CD4-positive, alpha-beta T cell treated with Interleukin-4 for 1 hour (primary cell): ENCODE measurements around the gene PLEKHJ1.

ENCODE experiments used
- DNase-seq, 2 donors: peaks; one replicate each; pipeline ENCODE4 v3.0.0-alpha.2; 2020 to 2022

Gene PLEKHJ1

DNA sequence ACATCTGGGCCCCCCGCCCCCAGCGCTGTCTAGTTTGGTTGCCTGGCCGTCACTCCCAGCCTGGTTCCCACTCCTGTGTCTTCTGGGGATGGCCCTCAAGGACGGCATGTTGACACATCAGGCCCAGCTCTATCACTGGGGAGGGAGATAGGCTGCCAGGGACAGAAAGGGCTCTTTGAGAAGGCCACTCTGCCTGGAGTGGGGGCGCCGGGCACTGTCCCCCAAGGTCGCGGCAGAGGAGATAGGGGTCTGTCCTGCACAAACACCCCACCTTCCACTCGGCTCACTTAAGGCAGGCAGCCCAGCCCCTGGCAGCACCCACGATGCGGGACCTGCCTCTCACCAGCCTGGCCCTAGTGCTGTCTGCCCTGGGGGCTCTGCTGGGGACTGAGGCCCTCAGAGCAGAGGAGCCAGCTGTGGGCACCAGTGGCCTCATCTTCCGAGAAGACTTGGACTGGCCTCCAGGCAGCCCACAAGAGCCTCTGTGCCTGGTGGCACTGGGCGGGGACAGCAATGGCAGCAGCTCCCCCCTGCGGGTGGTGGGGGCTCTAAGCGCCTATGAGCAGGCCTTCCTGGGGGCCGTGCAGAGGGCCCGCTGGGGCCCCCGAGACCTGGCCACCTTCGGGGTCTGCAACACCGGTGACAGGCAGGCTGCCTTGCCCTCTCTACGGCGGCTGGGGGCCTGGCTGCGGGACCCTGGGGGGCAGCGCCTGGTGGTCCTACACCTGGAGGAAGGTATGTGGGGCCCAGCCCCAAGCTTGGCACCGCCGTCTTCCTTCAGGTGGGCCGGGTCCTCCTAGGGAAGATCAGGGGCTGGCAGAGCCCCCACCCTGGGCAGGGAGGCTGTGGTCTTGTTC, 13.1 kb upstream of the PLEKHJ1 start, which contains the start of gene AMH:
AMH (plus strand) TSS at position 314 of the 857 bp plus-strand sequence; CDS start at position 324, 10 bp downstream.
- no peak for DNase-seq

DNA sequence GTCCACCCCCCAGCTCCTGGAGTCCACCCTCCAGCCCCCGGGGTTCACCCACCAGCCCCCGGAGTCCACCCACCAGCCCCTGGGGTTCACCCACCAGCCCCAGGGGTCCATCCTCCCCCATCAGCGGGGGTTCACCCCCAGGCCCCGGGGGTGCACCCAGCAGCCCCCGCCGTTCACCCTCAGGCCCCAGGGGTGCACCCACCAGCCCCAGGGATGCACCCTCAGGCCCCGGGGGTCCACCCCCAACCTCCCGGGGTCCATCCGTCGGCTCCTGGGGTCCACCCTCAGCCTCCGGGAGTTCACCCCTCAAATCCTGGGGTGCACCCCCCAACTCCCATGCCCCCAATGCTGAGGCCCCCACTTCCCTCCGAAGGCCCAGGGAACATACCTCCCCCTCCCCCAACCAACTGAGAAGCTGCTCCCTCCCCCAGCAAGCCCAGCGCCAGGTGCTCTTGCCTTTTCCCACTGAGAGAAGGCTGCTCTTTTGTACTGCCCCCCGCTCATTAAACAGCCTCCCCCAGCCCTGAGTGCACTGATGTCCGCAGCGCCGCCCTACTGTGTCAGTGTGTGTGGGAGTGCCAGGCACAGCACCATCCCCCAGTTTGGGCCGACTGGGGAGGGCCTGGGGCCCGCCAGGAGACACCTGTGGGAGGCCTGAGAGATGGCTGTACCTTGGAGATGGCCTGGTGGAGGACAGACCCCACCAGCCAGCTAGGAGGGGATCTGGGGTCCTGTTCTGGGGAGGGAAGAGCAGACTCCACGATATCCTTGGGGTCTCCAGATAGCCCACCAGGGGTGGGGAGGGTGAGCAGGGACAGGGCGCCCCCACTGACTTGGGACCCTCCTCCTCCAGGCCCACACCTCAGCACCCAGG, 12.2 kb upstream of the PLEKHJ1 start:
- no peak for DNase-seq

DNA sequence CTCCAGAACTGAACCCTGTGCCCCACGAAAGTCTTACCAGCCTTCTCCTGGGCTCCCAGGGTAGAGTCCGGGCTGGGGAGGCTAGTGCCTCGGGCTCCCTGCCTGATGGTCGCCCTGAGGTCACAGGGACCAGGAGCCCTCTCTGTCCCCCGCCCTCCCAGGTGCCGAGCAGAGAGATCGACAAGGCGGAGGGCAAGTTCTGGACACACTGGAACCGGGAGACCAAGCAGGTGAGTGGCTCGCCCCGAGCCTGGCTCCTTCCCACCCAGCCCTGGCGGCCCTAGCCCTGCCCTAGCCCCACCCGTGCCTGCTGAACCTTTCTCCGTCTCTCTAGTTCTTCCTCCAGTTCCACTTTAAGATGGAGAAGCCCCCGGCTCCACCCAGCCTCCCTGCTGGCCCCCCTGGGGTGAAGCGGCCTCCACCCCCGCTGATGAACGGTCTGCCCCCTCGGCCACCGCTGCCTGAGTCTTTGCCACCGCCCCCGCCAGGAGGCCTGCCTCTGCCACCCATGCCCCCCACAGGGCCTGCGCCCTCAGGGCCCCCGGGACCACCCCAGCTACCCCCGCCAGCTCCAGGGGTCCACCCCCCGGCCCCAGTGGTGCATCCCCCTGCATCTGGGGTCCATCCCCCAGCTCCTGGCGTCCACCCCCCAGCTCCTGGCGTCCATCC, 11.4 kb upstream of the PLEKHJ1 start:
- no peak for DNase-seq

DNA sequence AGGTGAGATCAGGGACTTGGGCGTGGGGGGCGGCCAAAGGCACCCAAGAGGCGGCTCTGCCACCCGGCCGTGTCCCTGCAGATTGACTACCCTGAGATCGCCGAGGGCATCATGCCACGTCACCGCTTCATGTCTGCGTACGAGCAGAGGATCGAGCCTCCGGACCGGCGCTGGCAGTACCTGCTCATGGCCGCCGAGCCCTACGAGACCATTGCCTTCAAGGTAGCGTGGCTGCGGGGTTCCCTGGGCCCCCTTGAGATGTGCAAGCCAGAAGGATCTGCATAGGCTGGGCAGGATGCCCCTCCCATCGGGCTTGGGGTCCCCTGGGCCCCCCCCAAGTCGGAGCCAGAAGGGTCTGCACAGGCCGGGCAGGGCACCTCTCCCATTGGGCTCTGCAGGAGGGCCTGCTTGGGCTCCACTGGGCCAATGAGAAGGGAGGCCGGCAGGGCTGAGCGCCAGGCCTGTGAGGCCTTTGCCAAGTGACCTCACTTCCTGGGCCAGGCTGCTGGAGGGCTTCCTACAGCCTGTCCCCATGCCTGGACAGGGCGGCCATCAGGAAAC, 10.8 kb upstream of the PLEKHJ1 start:
- DNase-seq: no peak

DNA sequence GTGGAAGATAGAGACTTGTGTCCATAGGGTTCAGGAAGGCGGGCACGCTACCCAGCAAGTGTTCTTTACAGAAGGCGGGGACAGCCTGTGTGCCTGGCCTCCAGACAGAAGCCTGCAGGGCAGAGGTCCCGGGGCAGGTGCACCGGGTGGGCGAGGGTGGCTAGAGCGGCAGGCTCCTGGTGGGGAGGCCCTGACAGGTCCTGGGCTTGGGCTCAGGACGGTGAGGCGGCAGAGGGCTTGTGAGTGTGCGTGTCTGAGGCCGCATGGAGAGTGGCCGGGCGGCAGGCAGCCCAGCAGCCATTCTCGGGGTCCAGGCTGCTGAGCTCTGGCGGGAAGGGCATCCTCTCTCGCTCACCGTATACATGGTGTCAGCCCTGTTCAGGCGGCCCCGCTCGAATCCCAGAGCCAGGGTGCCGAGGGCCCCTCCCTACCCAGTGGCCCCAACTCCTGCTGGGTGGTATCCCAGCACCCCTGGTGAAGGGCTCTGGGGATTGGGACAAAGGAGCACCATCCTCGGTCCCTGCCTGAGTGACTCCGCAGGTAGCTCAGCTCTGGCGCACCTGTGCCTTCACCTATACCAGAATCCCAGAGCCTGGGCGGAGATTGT, 10.0 kb upstream of the PLEKHJ1 start:
- no peak for DNase-seq

DNA sequence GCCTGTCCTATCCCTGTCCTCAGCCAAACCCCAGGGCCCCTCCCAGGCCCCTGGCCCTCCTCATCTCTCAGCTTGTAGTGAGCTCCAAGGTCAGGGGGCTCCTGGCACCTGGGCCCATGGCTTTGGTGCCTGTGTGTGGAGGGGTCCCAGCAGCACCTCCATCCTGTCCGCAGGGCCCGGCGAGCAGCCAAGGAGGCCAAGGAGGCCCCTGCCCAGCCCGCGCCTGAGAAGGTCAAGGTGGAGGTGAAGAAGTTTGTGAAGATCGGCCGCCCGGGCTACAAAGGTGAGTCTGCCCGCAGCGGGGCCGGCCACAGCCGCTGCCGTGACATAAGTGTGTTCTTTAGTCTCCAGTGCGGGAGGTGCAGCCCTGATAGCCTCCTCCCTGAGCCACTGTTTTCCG, 9.1 kb upstream of the PLEKHJ1 start:
- DNase-seq: no peak

DNA sequence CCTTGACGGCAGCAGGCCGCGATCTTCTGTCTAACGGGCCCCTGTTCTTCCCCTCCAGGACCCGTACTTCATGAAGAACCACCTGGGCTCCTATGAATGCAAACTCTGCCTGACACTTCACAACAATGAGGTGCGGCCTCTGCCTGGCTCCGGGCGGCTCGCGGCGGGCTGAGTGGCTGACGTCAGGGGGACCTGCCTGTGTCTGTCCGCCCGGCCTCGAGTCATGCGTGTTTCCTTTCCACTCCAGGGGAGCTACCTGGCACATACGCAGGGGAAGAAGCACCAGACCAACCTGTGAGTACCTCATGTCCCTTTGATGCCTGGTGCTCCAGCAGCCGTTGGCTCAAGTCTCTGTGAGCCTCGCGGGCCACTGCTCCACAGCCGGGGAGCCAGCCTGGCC, 8.4 kb upstream of the PLEKHJ1 start:
- DNase-seq: no peak

DNA sequence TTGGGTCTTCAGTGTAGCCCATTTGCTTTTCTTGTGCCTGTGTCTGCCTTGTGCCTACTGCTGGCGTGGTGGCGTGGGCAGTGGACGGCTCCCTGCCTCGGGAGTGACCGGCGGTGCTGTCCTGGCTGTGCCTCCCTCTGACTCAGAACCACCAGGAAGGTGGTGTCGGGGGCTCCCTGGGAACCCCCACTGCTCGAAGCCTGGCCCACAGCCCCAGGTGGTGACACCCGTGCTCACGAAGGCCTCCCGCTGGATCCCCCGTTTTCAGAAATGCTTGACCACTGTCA, 7.9 kb upstream of the PLEKHJ1 start:
- DNase-seq: no peak

DNA sequence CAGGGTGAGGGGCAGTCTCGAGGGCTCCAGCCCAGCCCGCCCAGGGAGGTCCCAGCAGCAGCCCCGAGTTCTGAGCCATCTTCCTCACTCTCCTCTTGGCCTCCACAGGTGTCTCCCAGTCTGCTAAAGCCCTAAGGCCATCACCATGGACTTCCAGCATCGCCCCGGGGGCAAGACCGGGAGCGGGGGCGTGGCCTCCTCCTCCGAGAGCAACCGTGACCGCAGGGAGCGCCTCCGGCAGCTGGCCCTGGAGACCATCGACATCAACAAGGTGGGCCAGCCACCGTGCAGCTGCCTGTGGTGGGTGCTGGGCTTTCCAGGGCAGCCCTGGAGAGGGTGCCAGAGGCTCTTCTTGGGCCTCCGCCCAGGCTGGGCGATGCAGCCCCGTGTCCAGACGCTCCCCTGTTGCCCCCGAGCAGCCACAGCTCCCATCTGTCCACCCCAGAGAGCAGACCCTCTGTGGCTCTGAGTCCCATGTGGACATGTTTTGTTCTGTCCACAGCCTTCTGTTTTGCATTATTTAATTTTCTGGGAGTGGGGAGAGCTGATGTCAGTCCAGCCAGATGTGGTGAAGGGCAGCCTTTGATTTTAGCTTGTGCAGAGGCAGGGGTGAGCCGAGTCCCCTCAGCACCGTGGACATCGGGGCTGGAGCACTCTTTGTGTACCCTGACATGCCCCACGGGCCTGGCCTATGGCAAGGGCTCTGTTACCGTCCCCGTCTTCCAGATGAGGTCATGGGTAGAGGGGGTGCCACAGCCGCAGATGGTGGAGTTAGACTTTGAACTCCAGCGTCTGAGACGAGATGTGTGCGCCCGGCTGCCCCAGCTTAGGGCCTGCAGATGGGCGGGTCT, 7.4 kb upstream of the PLEKHJ1 start:
- no peak for DNase-seq

DNA sequence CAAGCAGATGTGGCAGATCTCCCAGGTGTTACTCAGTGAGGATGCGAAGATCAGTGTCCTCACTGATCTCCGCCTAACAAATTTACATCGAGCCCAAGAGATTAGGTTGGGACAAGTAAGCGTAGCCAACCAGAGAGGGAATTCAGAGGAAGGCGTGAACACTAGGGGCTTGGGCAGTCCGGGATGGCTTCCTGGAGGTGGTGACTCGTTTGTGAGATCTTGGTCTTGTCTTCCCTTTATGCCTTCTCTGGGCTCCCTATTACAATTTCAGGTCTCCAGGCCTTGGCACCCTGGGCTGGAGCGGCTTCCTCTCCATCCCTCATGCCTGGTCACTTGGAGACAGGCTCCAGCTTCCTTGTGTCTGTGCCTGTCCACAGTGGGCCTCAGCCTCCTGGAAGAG, 6.7 kb upstream of the PLEKHJ1 start:
- DNase-seq: no peak

DNA sequence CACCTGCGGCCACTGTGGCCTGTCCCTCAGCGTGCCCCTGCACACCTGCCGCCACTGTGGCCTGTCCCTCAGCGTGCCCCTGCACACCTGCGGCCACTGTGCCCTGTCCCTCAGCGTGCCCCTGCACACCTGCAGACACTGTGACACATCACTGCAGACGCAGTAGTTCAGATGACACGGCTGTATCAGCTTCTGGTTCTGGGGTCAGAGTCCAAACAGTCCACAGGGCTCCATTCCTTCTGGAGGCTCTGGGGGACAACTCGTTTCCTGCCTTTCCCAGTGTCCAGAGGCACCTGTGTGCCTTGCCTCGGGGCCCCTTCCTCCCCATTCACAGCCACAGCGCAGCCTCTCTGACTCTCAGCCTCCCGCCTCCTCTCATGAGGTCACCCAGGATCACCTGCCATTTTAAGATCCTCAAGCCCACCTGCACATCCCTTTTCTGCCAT, 6.0 kb upstream of the PLEKHJ1 start:
- DNase-seq: no peak

DNA sequence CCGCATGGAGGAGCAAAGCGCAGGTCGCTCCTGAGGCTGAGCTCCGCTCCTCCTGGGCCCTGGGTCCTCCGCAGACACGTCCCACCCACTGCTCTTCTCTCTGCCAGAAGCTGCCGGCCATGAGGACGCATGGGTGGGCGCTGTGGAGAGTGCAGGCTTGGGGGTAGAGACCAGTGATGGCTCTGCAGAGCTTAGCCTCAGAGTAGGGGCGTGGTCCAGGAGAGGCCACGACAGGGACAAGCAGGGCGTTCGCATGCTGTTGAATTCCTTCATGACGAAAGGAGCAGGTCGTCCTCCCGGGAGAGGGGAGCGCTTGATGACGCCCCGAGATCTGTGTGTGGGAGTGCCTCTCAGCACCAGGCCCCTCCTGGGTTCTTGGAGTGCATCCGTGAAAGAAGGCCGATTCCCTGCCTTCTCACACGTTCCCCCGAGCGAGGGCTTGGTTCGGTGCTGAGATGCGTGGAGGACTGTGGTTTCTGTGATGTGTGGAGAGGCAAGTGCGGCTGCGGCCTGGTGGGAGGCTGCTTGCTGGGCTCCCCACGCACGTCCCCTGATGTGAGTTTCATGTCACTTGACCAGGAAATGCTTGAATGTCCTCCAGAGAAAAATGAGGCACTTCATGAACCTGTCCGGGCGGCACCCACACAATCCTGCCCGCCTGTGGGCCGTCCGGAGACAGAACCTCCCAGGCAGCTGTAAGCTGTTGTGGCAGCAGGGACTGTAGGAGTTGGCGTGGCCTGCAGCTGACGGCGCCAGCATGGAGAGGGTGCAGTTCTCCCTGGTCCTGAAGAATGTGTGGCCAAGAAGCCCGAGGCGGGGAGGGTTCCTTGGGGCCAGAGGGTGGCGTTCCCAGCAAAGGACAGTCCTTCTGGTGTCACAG, 5.0 kb upstream of the PLEKHJ1 start:
- no peak for DNase-seq

DNA sequence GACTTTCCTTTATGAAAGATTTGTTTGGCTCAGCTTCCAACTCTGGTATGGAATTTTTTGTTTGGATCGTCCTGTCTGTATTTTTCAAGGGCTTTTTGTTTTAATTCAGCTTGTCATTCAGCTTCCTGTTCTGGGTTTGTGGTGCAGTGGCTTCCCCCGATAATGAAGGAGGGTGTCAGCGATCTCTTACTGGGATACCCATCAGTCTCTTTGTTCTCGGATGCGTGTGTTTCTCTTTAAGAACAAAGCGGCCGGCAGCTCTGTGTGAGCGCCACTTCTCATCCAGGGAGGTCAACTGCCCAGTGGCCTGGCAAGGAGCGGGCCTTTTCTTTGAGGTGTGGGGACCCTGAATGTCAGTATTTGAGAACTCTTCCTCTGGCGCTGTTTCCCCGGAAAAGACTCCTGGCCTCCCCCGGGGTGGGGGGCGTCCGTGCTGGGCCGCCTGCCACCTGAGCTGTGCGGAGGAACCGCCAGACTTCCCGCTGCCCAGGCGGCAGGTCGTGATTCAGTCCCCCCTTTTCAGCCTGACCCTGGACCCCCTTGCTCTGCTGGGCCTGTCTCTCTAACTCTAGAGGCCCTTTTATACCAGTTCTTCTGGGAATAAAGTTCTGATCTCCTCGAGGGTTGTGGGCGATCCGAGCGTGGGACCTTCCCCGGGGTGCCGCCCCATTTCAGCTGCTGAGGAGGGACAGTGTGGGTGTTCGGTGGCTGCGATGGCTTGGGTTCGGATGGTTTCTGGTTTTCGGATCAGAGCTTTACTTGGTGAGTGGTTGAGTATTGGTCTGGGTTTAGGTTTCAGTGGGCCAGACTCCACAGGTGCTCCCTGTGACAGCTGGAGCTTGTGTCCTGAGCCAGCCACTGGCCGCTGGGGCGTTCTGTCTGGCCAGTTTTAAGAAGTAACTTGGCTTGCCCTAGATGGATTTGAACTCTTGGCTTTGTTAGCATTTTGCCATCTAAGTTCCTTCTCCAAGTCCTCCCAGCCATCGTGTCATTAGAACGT, 3.9 kb upstream of the PLEKHJ1 start:
- DNase-seq: peak; percentile 54 to 68

DNA sequence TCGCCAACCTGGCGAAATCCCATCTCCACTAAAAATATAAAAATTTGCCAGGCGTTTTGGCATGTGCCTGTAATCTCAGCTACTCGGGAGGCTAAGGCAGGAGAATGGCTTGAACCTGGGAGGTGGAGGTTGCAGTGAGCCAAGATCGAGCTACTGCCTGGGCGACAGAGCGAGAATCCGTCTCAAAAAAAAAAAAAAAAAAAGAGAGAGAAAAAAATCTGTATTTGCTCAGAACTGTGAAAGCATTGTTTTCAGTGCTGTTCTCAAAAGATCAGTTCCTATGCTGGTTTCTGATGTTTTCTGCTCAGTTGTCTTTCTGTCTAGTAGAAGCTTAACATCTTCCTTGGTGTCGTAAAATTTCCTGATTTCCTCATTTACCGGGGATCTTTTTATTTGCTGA, 3.0 kb upstream of the PLEKHJ1 start:
- no peak for DNase-seq

DNA sequence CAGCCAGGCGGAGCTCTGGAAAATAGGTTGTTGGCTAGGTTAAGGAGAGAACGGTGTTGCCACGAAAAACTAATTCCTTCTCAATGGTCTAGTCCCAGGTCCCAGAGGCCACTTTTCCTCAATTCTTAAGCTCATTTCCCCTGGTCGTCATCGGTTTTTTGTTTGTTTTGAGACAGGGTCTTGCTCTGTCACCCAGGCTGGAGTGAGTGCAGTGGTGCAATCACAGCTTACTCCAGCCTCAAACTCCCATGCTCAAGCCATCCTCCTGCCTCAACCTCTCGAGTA, 1.7 kb upstream of the PLEKHJ1 start:
- DNase-seq: no peak

DNA sequence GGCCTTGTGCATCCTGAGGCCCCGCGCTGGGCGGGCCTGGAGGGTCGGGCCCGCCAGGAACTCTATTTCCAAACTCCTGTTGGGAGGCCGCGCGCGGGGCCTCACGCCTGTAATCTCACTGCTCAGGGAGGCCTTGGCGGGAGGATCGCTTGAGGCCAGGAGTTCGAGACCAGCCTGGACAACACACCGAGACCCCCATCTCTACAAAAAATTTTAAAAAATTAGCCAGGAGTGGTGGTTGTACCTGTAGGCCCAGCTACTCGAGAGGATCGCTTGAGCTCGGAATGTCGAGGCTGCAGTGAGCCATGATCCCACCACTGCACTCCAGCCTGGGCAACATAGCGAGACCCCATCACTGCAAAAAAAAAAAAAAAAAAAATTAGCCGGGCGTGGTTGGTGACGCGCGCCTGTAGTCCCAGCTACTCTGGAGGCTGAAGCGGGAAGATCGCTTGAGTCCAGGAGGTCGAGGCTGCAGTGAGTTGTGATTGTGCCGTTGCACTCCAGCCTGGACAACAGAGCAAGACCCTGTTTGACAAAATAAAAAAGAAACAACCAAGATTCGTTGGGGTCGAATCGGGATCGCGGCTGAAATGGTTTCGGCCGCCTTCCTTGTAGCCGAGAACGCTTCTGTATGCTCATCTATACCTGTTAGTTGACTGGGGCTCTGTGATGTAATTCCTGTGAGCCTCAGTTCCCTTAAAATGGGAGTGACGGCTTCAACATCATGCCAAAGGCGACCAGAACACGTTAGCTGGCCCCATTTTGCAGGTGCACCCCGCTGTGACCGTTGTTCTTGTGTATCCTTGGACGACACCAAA, 1.1 kb upstream of the PLEKHJ1 start:
- no peak for DNase-seq

DNA sequence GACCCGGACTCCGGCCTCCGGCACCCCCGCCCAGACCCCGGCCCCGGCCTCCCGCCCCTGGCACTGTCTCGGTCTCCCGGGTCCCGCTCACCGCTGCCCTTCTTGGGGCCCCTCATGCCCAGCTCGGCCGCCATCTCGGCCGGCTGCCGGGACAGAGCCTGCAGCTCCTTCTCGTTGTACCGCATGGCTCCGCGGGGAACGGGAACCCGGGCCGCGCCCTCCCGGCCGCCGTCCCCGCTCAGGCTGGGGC, 140 bp downstream of the PLEKHJ1 start:
- DNase-seq: no peak

DNA sequence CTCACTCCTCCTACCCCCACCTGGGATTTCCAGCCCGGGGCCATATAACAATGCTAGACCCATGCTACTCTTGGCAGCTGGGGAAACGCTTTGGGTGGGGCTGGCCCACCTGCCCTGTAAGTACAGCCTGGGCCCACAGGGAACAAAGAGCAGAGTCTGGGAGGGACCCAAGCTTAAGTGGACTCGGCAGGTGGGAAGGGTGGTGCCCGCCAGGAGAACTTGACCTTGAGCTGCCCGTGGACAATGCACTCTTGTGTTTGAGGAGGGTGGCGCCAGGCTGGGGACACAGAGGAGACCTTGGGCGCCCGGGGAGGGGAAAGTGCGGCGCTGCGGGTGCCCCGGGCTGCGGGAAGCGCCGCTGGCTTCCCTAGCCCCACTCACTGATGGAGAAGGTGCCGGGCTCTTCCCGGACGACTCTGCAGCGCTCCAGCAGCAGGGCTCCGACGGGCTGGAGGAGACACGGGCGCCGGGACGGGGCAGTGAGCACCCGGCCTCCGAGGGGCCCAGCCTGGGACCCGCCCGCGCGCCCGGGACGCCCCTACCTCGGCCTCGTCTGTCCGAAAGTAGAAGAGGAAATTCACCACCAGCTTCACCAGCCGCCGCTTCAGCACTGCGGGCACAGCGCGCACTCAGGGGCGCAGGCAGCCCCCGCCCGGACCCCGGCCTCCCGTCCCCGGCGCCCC, 607 bp downstream of the PLEKHJ1 start:
- no peak for DNase-seq

DNA sequence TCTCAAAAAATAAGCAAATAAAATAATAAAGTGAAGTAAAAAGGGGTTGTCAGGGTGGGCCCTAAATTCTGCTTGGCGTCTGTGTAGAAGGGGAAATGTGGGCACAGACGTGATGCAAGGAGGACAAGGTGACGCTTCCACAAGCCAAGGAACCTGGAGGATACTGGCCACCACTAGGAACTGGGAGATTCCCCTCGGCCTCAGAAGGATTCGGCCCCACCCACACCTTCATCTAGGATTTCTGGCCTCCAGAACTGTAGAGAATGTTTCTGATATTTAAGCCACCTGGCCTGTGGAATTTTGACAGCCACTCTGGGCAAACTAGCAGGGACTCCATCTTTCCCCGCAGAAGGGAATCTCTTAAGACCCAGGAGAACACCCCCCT, 1.1 kb downstream of the PLEKHJ1 start:
- DNase-seq: no peak
